Adrenal gland (tissue), 12 donors: ENCODE measurements around the gene CLEC16A. TPM values are rescaled to one million over a fixed set of nuclear protein-coding genes. Genes with fewer than 3 reads are reported as not detected.

Source experiments
- DNase-seq, 7 donors: peaks; one replicate each; pipeline ENCODE4 v3.0.0-alpha.2; 2019 to 2020
- H3K27ac ChIP-seq, 5 donors: fragments of 200-600 bp; sonication (generic) in 4 of 5; 1 replicate in 3 of 5; 2 replicates in 2 of 5; pipeline versions ENCODE4 v1.5.1 to v1.8.0; 2016 to 2020; ENCODE audit warnings: mild to moderate bottlenecking in 1 of 5
- H3K27me3 ChIP-seq: fragments of 200-600 bp; 2 replicates; pipeline ENCODE4 v1.8.0; 2021
- H3K36me3 ChIP-seq, 2 donors: fragments of 200-600 bp; replicated peaks in 1 of 2; 1 replicate in 1 of 2; 2 replicates in 1 of 2; pipeline versions ENCODE4 v1.5.1 to v1.8.0; 2018 to 2022
- H3K4me1 ChIP-seq, 2 donors: fragments of 200-600 bp; replicated peaks in 1 of 2; 1 replicate in 1 of 2; 2 replicates in 1 of 2; pipeline versions ENCODE4 v1.5.1 to v1.8.0; 2018 to 2021
- H3K4me3 ChIP-seq, 4 donors: fragments of 200-600 bp; sonication (generic) in 3 of 4; one replicate each; pipeline ENCODE4 v1.5.1; 2016 to 2018
- H3K9me3 ChIP-seq, 3 donors: fragments of 200-600 bp; sonication (generic) in 1 of 3; replicated peaks in 1 of 3; 1 replicate in 2 of 3; 2 replicates in 1 of 3; pipeline versions ENCODE4 v1.5.1 to v1.8.0; 2016 to 2021
- POLR2A ChIP-seq, 2 donors: fragments of 450-650 bp; IDR thresholded peaks; one replicate each; pipeline ENCODE4 v1.6.1; 2017; ENCODE audit warnings: antibody characterized with exemption in 2 of 2, mild to moderate bottlenecking in 2 of 2, moderate library complexity in 1 of 2
- WGBS, 4 donors: extraction: QIAGEN DNeasy Blood & Tissue Kit in 2 of 4; methylation state at CpG; one replicate each; pipeline versions ENCODE4 v1.1.5 to v1.1.7; 2013 to 2017; 5-methylcytosine and 5-hydroxymethylcytosine counted together
- intact Hi-C, 2 donors: fragments of 100-400 bp; cut with DNase I; formaldehyde crosslinking; loops; one replicate each; pipeline versions ENCODE4 v1.14.1 to v1.15.0; 2022 to 2023
- polyA plus RNA-seq, 3 donors: library from polyadenylated mRNA; stranded (reverse); fragments of 200-250 nt in 2 of 3; fragments of 350-450 nt in 1 of 3; fragmentation: Illumina TruSeq in 1 of 3; extraction: RNeasy Lipid Tissue Mini Kit (QIAGEN cat#74804) in 1 of 3; gene quantifications; one replicate each; pipeline ENCODE4 v1.2.3, GENCODE V29; 2013 to 2014
- total RNA-seq, 9 donors: library from RNA; depleted of rRNA in 4 of 9; stranded (reverse); fragments of >200 nt in 4 of 9; fragments of 120-200 nt in 1 of 9; fragmentation: NEBNext Ultra II Directional in 1 of 9; extraction: Animal tissue kit (Norgen Biotek cat#: 25700) in 1 of 9; gene quantifications; one replicate each; pipeline versions ENCODE4 v1.1.0 to v1.2.4, GENCODE V29; 2013 to 2023
- TF ChIP-seq, protein P1 (sequence below), 6 experiments: fragments of 450-650 bp in 4 of 6; fragments of 200-600 bp in 2 of 6; sonication (generic) in 1 of 6; IDR thresholded peaks; 1 replicate in 5 of 6; 2 replicates in 1 of 6; pipeline versions ENCODE4 v1.5.1 to v1.8.0; 2016 to 2021; ENCODE audit warnings: antibody characterized with exemption in 6 of 6, mild to moderate bottlenecking in 2 of 6, moderate library complexity in 1 of 6
- donor health status: healthy with polysubstance abuse.
- donor health status: Bipolar disorder and iron deficiency.
- donor health status: DM: yes; HTN: yes; CAD: no.
- donor health status: DM: no; HTN: no; CAD: no.
- donor health status: DM: no; HTN: no; CAD: no.
- donor health status: DM: yes; HTN: yes; CAD: no.

The CLEC16A gene
- total and polyA plus RNA-seq, 12 donors, result 14.0 to 37.2 (median 27.6) TPM

DNA sequence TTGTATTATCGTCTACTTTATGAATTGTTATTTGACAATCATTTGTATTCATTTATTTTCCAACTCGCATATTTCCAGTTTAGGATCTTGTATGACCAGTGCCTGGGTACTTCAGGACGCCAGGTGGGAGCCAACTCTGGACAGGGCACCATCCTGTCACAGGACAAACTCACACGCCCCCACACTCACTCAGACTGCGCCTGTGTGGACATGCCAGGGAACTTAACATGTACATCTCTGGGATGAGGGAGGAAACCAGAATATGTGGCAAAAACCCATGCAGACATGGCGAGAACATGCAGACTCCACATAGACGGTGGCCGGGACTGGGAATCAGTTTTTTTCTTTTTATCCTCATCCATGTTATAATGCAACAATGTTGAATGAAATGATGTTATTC, 68.5 kb downstream of the CLEC16A start:
- H3K4me3 ChIP-seq, result no peak overlapping the region
- intact Hi-C loops, result no loop called here
- TF ChIP-seq POLR2A (IDR thresholded peaks at IDR 0.05), result no peak
- TF ChIP-seq, protein P1, sequence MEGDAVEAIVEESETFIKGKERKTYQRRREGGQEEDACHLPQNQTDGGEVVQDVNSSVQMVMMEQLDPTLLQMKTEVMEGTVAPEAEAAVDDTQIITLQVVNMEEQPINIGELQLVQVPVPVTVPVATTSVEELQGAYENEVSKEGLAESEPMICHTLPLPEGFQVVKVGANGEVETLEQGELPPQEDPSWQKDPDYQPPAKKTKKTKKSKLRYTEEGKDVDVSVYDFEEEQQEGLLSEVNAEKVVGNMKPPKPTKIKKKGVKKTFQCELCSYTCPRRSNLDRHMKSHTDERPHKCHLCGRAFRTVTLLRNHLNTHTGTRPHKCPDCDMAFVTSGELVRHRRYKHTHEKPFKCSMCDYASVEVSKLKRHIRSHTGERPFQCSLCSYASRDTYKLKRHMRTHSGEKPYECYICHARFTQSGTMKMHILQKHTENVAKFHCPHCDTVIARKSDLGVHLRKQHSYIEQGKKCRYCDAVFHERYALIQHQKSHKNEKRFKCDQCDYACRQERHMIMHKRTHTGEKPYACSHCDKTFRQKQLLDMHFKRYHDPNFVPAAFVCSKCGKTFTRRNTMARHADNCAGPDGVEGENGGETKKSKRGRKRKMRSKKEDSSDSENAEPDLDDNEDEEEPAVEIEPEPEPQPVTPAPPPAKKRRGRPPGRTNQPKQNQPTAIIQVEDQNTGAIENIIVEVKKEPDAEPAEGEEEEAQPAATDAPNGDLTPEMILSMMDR (IDR thresholded peaks at IDR 0.05), result no peak
- no peak overlapping the region for H3K27ac ChIP-seq
- peaks cover 12 to 17% of the 10 kb centered on the region in 2 donors for H3K4me1 ChIP-seq
- 88 to 97% (median 93%) methylated on average over 8 of the region's 8 CpGs for WGBS, 4 donors
- no peaks in the 10 kb centered on the region for H3K36me3 ChIP-seq
- no peaks in the 10 kb centered on the region for H3K9me3 ChIP-seq
- H3K27me3 ChIP-seq, result no peaks in the 10 kb centered on the region
- no peak for DNase-seq

DNA sequence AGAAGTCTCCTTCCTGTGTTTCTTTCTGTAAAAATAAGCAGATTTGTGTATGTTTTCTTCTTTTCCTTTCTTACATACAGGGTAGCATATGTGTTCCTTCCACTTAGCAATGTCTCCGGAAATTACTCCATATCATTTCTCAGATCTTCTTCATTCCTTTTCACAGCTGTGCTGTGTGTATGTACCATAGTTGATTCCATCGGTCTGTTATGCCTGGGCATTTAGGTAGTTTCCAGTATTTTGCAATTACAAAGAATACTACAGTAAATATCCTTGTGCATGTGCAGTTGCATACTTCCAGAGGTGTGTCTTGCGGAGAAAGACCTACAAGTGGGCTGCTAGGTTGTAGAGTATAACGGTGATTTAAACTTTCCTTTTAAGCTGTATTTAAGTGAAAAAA, 69.8 kb downstream of the CLEC16A start:
- H3K27ac ChIP-seq, result no peak overlapping the region
- H3K9me3 ChIP-seq, result no peaks in the 10 kb centered on the region
- no peak overlapping the region for H3K4me3 ChIP-seq
- peaks cover 12 to 17% of the 10 kb centered on the region in 2 donors for H3K4me1 ChIP-seq
- no peaks in the 10 kb centered on the region for H3K36me3 ChIP-seq
- no peaks in the 10 kb centered on the region for H3K27me3 ChIP-seq
- WGBS, 4 donors, result 82 to 89% (median 86%) methylated on average over 4 of the region's 4 CpGs
- no peak for DNase-seq
- intact Hi-C loops, result no loop called here
- TF ChIP-seq POLR2A (IDR thresholded peaks at IDR 0.05), result no peak
- TF ChIP-seq, protein P1 (IDR thresholded peaks at IDR 0.05), result no peak

DNA sequence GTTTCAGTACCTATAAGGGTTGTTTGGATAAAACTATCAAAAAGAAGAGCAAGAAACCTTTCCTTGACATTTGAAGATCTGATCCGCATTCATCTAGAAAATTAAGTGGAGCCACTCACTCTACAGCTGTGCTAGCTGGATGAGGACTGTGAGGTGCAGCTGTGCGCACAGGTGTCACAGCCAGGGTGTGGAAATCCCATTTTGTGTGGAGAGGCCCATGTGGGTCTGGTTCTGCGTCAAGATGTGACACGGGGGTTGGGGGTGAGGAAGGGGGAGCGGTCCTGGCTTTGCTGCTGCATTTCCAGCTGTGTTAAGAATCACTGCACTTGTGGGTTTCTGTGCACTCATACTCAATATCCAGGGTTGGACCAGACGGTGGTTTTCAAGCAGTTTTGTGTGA, 70.7 kb downstream of the CLEC16A start:
- Histone ChIP-seq H3K4me1 (peaks cover 12 to 17% of the 10 kb centered on the region in 2 donors), H3K9me3 (no peaks in the 10 kb centered on the region), H3K27me3 (no peaks in the 10 kb centered on the region), H3K36me3 (no peaks in the 10 kb centered on the region), H3K27ac (no peak overlapping the region), H3K4me3 (no peak overlapping the region)
- intact Hi-C loops, result no loop called here
- TF ChIP-seq POLR2A (IDR thresholded peaks at IDR 0.05), result no peak
- TF ChIP-seq, protein P1 (IDR thresholded peaks at IDR 0.05), result no peak
- DNase-seq, result no peak
- 89 to 96% (median 93%) methylated on average over 6 of the region's 6 CpGs for WGBS, 4 donors

DNA sequence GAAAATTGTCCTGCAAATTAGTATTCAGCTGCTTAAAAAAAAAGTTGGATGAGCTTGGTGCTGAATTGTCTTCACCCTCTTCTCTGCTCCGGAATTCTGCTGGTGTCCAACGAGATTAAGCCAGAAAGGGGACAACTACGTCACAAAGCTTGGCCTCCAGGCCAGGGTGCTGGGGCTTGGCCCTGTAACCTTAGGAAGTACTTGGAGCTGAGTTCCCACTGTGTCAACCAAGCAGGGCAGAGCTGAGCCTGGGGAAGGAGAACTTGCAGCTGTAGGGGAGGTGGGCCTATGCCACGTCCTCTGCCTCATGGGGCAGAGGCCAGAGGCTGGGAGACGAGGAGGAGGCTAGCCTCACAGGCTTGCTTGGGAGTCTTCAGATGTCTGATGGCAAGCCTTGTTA, 71.2 kb downstream of the CLEC16A start:
- intact Hi-C loops, result no loop called here
- DNase-seq, result peak in 1 of 7 donors; percentile 63
- no peak for TF ChIP-seq POLR2A (IDR thresholded peaks at IDR 0.05)
- TF ChIP-seq, protein P1 (IDR thresholded peaks at IDR 0.05), result no peak
- Histone ChIP-seq H3K27ac (no peak overlapping the region), H3K27me3 (no peaks in the 10 kb centered on the region), H3K9me3 (no peaks in the 10 kb centered on the region), H3K36me3 (no peaks in the 10 kb centered on the region), H3K4me1 (peaks cover 12 to 17% of the 10 kb centered on the region in 2 donors), H3K4me3 (no peak overlapping the region)
- WGBS, 4 donors, result 78 to 91% (median 85%) methylated on average over 4 to 5 of the region's 5 CpGs
